GM13976 (cell line): ENCODE results near the gene SLC22A23.

Source experiments
- DNase-seq: peaks from one replicate; pipeline ENCODE4 v3.0.0; 2012; ENCODE audit warnings: low spot score
- CTCF ChIP-seq: IDR thresholded peaks from 2 replicates; pipeline ENCODE4 v1.5.1; 2012; ENCODE audit warnings: borderline replicate concordance, mild to moderate bottlenecking; ENCODE audit not compliant: insufficient read depth; ENCODE audit errors: extremely low read depth, missing control alignments, control extremely low read depth
- in situ Hi-C: fragments of 300-500 bp; cut with MboI; formaldehyde crosslinking; loops from one replicate; pipeline ENCODE4 v1.12.0; 2022; ENCODE audit warnings: low sequenced_read_pairs, mixed read lengths, inconsistent platforms; ENCODE audit not compliant: unreplicated experiment

SLC22A23 gene

GRCh38 chr6:3419624-3420272, 37.1 kb downstream of the SLC22A23 start:
- no peak for TF ChIP-seq CTCF
- no peak for DNase-seq
- in situ Hi-C loops = loop anchor here (10.0 kb wide), 1 partner anchor 315 kb away; no protein-coding TSS in a partner anchor

DNA sequence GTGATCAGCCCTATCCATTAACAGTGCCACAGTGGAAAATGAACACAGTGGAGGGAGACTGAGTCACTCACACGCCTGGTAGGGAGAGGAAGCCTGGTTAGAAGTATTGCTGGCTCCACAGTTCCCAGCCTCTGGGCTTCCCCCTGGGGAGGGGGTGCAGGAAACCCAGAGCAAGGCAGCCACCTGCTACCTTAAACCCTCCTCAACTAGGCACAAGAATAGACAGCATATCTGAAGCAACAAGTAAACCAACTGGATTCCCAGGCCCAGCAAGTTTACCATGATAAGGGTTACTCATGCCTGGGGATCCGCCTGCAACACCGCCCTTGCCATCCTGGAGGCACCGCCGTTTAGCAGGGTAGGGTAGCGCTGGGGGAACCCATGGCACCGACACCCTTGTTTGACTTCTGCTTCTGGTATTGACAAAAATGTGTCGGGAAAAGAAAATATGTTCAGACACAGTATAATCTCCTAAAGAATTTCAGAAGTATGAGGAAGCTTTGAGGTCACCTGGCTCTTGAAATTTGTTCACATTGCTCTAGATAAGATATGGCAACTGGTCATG, 38.3 kb downstream of the SLC22A23 start:
- no peak for TF ChIP-seq CTCF
- in situ Hi-C loops = loop anchor here (10.0 kb wide), 1 partner anchor 316 kb away; no protein-coding TSS in a partner anchor
- no peak for DNase-seq

DNA sequence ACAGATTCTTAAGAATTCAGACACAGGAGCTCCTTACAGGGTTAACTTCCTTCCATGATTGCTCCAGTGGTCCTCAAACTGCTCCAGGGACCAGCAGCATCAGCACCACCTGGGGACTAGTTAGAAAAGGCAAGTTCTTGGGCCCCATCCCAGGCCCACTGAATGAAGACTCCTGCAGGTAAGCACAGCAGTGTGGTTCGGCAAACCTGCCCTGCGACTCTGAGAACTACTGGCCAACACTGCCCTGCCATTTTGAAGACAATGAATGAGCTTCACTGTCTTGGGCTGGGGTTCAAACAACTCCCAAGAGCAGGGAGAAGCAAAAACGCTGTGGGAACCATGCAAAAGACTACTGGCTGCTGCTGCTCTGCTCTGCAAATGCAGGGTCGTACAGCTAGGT, 39.4 kb downstream of the SLC22A23 start:
- in situ Hi-C loops = loop anchor here (10.0 kb wide), 1 partner anchor 317 kb away; no protein-coding TSS in a partner anchor
- DNase-seq = no peak
- TF ChIP-seq CTCF = no peak

- in situ Hi-C loops = loop anchor here (10.0 kb wide), 1 partner anchor 319 kb away; no protein-coding TSS in a partner anchor
- no peak for DNase-seq
- no peak for TF ChIP-seq CTCF
These were observed 41.4 kb downstream of the SLC22A23 start for GRCh38 chr6:3415490-3415889.

DNA sequence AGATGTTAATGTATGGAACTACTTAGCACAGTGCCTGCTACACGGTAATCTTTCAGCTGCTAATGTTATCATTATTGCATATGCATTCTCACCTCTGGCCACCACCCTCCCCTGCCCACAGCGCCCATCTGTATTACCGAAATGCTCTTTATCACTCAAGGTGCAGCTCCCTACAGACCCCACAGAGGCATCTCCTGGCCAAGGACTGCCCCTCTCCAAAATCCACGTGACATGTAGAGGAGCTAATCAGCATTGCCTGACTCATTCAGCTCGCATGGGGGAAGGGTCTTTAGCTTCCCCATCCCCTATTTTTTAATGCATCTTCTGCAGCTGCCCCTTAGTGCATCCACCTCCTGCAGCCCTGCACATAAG, 41.8 kb downstream of the SLC22A23 start:
- no peak for TF ChIP-seq CTCF
- in situ Hi-C loops = loop anchor here (10.0 kb wide), 1 partner anchor 320 kb away; no protein-coding TSS in a partner anchor
- no peak for DNase-seq

- in situ Hi-C loops = loop anchor here (10.0 kb wide), 1 partner anchor 320 kb away; no protein-coding TSS in a partner anchor
- TF ChIP-seq CTCF = no peak
- DNase-seq = peak; percentile 59
These were observed 42.3 kb downstream of the SLC22A23 start for GRCh38 chr6:3414327-3415081.
